ENCODE results near the gene RSRC1. TPM values are rescaled to one million over a fixed set of nuclear protein-coding genes. Genes with fewer than 3 reads are reported as not detected.
A peak's percentile ranks its signal among the peaks of the same experiment; 100 is the strongest.

RSRC1 gene
- total RNA-seq, 4 donors from 2014 or later = 27.7 to 36.7 (median 31.9) TPM

GRCh38 chr3:158103081-158103886, 6.6 kb upstream of the RSRC1 start:
- ATAC-seq = no peak
- TF ChIP-seq, protein P1, sequence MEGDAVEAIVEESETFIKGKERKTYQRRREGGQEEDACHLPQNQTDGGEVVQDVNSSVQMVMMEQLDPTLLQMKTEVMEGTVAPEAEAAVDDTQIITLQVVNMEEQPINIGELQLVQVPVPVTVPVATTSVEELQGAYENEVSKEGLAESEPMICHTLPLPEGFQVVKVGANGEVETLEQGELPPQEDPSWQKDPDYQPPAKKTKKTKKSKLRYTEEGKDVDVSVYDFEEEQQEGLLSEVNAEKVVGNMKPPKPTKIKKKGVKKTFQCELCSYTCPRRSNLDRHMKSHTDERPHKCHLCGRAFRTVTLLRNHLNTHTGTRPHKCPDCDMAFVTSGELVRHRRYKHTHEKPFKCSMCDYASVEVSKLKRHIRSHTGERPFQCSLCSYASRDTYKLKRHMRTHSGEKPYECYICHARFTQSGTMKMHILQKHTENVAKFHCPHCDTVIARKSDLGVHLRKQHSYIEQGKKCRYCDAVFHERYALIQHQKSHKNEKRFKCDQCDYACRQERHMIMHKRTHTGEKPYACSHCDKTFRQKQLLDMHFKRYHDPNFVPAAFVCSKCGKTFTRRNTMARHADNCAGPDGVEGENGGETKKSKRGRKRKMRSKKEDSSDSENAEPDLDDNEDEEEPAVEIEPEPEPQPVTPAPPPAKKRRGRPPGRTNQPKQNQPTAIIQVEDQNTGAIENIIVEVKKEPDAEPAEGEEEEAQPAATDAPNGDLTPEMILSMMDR (IDR thresholded peaks at IDR 0.05 in 4 of 5, conservative IDR thresholded peaks at IDR 0.05 in 1 of 5) = no peak
- no peak for TF ChIP-seq POLR2A (IDR thresholded peaks at IDR 0.05)
- Histone ChIP-seq H3K4me1 (peaks cover 6 to 33% of the 10 kb centered on the region in 2 donors), H3K27me3 (peaks cover 94 to 98% (median 96%) of the 10 kb centered on the region in 3 donors), H3K27ac (no peak overlapping the region), H3K4me3 (peak overlapping the region; percentile 26 to 43 (median 40)), H3K36me3 (no peaks in the 10 kb centered on the region), H3K9me3 (no peaks in the 10 kb centered on the region)
- in situ Hi-C loops (cut with MboI; ENCODE audit: low sequenced_read_pairs in 4 of 4) = loop anchor here in 1 of 4 donors (25.0 kb wide), 1 partner anchor 534 kb away; the partner anchor contains the start of gene GFM1
- intact Hi-C loops (cut with DNase I; ENCODE audit: low total_unique reads) = loop anchor here (10.0 kb wide), 2 partner anchors 332 to 928 kb away; no protein-coding TSS in a partner anchor
- no peak for DNase-seq

DNA sequence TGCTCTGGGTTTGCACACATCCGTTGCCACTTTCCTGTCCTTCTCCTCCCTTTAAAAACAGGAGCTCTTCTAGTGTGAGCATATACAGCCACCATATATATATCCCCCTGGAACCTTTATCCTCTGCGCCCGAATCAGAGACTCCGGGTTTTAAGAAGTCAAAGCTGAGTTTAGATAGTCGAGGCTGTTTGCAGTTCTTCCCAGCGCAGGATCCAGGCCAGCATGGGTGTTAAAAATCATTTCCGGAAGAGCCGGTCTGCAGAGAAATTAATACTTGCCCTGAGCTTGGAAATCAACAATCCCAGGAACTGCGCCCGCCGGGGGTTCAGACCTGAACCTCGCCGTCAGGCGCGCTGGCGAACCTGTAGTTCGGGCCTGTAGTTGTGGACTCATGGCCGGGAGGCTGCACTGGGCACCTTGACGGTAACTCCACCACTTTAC, 6.0 kb upstream of the RSRC1 start:
- no peaks in the 10 kb centered on the region for H3K36me3 ChIP-seq
- in situ Hi-C loops (cut with MboI; ENCODE audit: low sequenced_read_pairs in 4 of 4) (loop anchor here in 1 of 4 donors (25.0 kb wide), 1 partner anchor 533 kb away; the partner anchor contains the start of gene GFM1), intact Hi-C loops (cut with DNase I; ENCODE audit: low total_unique reads) (loop anchor here (10.0 kb wide), 2 partner anchors 331 to 929 kb away; no protein-coding TSS in a partner anchor)
- H3K4me3 ChIP-seq = peak overlapping the region; percentile 26 to 43 (median 40)
- no peaks in the 10 kb centered on the region for H3K9me3 ChIP-seq
- TF ChIP-seq, protein P1 (IDR thresholded peaks at IDR 0.05 in 4 of 5, conservative IDR thresholded peaks at IDR 0.05 in 1 of 5) = no peak
- no peak for TF ChIP-seq POLR2A (IDR thresholded peaks at IDR 0.05)
- peaks cover 94 to 98% (median 96%) of the 10 kb centered on the region in 3 donors for H3K27me3 ChIP-seq
- no peak overlapping the region for H3K27ac ChIP-seq
- ATAC-seq (no peak), DNase-seq (no peak)
- peaks cover 6 to 31% of the 10 kb centered on the region in 2 donors for H3K4me1 ChIP-seq

- H3K27ac ChIP-seq = no peak overlapping the region
- in situ Hi-C loops (cut with MboI; ENCODE audit: low sequenced_read_pairs in 4 of 4) (loop anchor here in 1 of 4 donors (25.0 kb wide), 1 partner anchor 533 kb away; the partner anchor contains the start of gene GFM1), intact Hi-C loops (cut with DNase I; ENCODE audit: low total_unique reads) (loop anchor here (10.0 kb wide), 2 partner anchors 330 to 930 kb away; no protein-coding TSS in a partner anchor)
- no peaks in the 10 kb centered on the region for H3K36me3 ChIP-seq
- ATAC-seq (no peak), DNase-seq (no peak)
- no peaks in the 10 kb centered on the region for H3K9me3 ChIP-seq
- peak overlapping the region in 3 of 4 donors; percentile 41 to 59 (median 46) for H3K4me3 ChIP-seq
- H3K4me1 ChIP-seq = peaks cover 6 to 35% of the 10 kb centered on the region in 2 donors
- TF ChIP-seq, protein P1 (IDR thresholded peaks at IDR 0.05 in 4 of 5, conservative IDR thresholded peaks at IDR 0.05 in 1 of 5) = no peak
- TF ChIP-seq POLR2A (IDR thresholded peaks at IDR 0.05) = no peak
- peaks cover 92 to 96% (median 93%) of the 10 kb centered on the region in 3 donors for H3K27me3 ChIP-seq
Measured at GRCh38 chr3:158104431-158104921, 5.4 kb upstream of the RSRC1 start.

- H3K4me1 ChIP-seq = peaks cover 6 to 35% of the 10 kb centered on the region in 2 donors
- H3K27me3 ChIP-seq = peaks cover 85 to 89% (median 85%) of the 10 kb centered on the region in 3 donors
- H3K9me3 ChIP-seq = no peaks in the 10 kb centered on the region
- in situ Hi-C loops (cut with MboI; ENCODE audit: low sequenced_read_pairs in 4 of 4) = loop anchor here in 1 of 4 donors (25.0 kb wide), 1 partner anchor 532 kb away; the partner anchor contains the start of gene GFM1
- intact Hi-C loops (cut with DNase I; ENCODE audit: low total_unique reads) = loop anchor here (10.0 kb wide), 2 partner anchors 330 to 930 kb away; no protein-coding TSS in a partner anchor
- no peak for ATAC-seq
- H3K4me3 ChIP-seq = peak overlapping the region; percentile 46 to 63 (median 58)
- no peaks in the 10 kb centered on the region for H3K36me3 ChIP-seq
- DNase-seq = no peak
- H3K27ac ChIP-seq = peak overlapping the region; percentile 48 to 70 (median 60)
- TF ChIP-seq POLR2A (IDR thresholded peaks at IDR 0.05) = no peak
- TF ChIP-seq, protein P1 (IDR thresholded peaks at IDR 0.05 in 4 of 5, conservative IDR thresholded peaks at IDR 0.05 in 1 of 5) = no peak
Measured at GRCh38 chr3:158105119-158105709, 4.7 kb upstream of the RSRC1 start.

Measured in gastrocnemius medialis (tissue), 4 donors.